ENCODE results near the gene MXD1. TPM values are rescaled to one million over a fixed set of nuclear protein-coding genes. Genes with fewer than 3 reads are reported as not detected.

Gene MXD1
- total RNA-seq, 1 experiment from 2014 or later, result 1.5 TPM

DNA sequence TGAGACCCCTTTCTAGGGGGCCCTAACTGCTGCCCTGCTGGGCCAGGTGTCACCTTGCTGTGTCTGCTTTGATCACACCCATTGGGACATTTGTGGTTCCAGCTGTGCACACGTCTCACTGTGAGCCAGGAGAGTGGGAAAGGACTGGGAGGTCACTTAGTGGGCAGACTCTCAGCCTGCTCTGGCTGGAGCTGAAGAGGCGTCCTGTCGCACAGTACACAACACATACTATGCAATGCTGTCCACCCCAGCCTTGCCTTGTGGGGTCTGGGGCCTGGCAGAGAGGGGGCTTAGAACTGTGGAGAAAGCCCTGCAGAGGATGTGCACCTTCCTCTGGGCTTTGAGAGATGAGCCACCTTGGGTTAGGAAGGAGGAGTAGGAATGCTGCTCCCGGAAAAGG is 71.8 kb downstream of the MXD1 start:
- Mint-ChIP-seq H3K36me3 (no peaks in the 10 kb centered on the region), H3K9me3 (peaks cover 3% of the 10 kb centered on the region; the same call in 1 of the 2 replicates), H3K27me3 (ENCODE audit: low read depth) (no peaks in the 10 kb centered on the region; the same call in 1 of the 2 replicates), H3K4me1 (no peaks in the 10 kb centered on the region), H3K4me3 (no peak overlapping the region), H3K27ac (no peak overlapping the region; the same call in 1 of the 2 replicates)
- ChIA-PET POLR2A (no interaction called here), CTCF (interaction anchor here (1.3 kb wide), 1 partner anchor 84 kb away, joined by 4 read pairs; no protein-coding TSS in a partner anchor)
- TF ChIP-seq ZNF138 (CRISPR knock-in tag; conservative IDR thresholded peaks at IDR 0.05), result no peak
- no peak for TF ChIP-seq GABPB1 (CRISPR knock-in tag; IDR thresholded peaks at IDR 0.05)
- no peak for TF ChIP-seq JUN (CRISPR knock-in tag; IDR thresholded peaks at IDR 0.05)
- TF ChIP-seq, protein P1, sequence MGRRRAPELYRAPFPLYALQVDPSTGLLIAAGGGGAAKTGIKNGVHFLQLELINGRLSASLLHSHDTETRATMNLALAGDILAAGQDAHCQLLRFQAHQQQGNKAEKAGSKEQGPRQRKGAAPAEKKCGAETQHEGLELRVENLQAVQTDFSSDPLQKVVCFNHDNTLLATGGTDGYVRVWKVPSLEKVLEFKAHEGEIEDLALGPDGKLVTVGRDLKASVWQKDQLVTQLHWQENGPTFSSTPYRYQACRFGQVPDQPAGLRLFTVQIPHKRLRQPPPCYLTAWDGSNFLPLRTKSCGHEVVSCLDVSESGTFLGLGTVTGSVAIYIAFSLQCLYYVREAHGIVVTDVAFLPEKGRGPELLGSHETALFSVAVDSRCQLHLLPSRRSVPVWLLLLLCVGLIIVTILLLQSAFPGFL (CRISPR knock-in tag; IDR thresholded peaks at IDR 0.05; ENCODE audit: borderline replicate concordance), result no peak
- no peak for TF ChIP-seq RELA (CRISPR knock-in tag; IDR thresholded peaks at IDR 0.05; ENCODE audit: borderline replicate concordance)
- TF ChIP-seq, protein P2, sequence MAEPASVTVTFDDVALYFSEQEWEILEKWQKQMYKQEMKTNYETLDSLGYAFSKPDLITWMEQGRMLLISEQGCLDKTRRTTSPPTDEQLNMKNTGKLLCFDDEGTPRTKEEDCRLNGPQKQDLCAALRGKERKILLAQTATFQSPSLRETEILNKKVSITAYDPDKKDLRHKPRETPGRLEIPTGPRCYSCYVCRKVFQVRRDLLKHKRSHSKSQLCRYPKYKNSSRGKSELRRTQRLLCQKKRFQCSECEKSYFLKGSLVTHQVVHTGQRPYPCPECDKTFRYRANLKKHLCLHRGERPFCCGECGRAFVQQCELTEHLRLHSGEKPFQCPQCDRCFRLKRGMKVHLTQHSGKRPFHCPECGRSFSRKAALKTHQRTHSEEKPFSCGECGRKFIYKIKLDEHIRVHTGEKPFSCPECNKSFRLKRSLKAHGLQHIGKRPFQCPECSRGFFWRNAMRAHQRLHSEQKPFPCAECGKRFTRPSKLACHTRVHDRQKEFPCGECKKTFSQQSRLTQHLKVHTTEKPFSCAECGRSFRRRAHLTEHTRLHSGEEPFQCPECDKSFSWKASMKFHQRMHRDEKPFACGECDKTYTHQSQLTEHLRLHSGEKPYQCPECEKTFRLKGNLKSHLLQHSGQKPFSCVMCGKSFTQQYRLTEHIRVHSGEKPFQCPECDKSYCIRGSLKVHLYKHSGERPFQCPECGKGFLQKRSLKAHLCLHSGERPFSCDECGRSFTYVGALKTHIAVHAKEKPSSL (CRISPR knock-in tag; conservative IDR thresholded peaks at IDR 0.05), result no peak
- TF ChIP-seq, protein P3, sequence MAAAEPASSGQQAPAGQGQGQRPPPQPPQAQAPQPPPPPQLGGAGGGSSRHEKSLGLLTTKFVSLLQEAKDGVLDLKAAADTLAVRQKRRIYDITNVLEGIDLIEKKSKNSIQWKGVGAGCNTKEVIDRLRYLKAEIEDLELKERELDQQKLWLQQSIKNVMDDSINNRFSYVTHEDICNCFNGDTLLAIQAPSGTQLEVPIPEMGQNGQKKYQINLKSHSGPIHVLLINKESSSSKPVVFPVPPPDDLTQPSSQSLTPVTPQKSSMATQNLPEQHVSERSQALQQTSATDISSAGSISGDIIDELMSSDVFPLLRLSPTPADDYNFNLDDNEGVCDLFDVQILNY (CRISPR knock-in tag; IDR thresholded peaks at IDR 0.05), result no peak
- TF ChIP-seq, protein P4, sequence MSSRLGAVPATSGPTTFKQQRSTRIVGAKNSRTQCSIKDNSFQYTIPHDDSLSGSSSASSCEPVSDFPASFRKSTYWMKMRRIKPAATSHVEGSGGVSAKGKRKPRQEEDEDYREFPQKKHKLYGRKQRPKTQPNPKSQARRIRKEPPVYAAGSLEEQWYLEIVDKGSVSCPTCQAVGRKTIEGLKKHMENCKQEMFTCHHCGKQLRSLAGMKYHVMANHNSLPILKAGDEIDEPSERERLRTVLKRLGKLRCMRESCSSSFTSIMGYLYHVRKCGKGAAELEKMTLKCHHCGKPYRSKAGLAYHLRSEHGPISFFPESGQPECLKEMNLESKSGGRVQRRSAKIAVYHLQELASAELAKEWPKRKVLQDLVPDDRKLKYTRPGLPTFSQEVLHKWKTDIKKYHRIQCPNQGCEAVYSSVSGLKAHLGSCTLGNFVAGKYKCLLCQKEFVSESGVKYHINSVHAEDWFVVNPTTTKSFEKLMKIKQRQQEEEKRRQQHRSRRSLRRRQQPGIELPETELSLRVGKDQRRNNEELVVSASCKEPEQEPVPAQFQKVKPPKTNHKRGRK (CRISPR knock-in tag; IDR thresholded peaks at IDR 0.05; ENCODE audit: borderline replicate concordance), result no peak
- TF ChIP-seq SOX15 (CRISPR knock-in tag; IDR thresholded peaks at IDR 0.05), result no peak
- TF ChIP-seq, protein P5, sequence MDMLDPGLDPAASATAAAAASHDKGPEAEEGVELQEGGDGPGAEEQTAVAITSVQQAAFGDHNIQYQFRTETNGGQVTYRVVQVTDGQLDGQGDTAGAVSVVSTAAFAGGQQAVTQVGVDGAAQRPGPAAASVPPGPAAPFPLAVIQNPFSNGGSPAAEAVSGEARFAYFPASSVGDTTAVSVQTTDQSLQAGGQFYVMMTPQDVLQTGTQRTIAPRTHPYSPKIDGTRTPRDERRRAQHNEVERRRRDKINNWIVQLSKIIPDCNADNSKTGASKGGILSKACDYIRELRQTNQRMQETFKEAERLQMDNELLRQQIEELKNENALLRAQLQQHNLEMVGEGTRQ (CRISPR knock-in tag; IDR thresholded peaks at IDR 0.05), result no peak
- TF ChIP-seq ZNF232 (CRISPR knock-in tag; IDR thresholded peaks at IDR 0.05), result no peak
- no peak for TF ChIP-seq NR3C1 (CRISPR knock-in tag; conservative IDR thresholded peaks at IDR 0.05; ENCODE audit: low read depth)
- TF ChIP-seq CBFB (CRISPR knock-in tag; IDR thresholded peaks at IDR 0.05; ENCODE audit: low read depth), result no peak
- no peak for TF ChIP-seq ZNF423 (CRISPR knock-in tag; IDR thresholded peaks at IDR 0.05)
- TF ChIP-seq, protein P6, sequence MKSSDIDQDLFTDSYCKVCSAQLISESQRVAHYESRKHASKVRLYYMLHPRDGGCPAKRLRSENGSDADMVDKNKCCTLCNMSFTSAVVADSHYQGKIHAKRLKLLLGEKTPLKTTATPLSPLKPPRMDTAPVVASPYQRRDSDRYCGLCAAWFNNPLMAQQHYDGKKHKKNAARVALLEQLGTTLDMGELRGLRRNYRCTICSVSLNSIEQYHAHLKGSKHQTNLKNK (CRISPR knock-in tag; IDR thresholded peaks at IDR 0.05), result no peak
- TF ChIP-seq, protein P7, sequence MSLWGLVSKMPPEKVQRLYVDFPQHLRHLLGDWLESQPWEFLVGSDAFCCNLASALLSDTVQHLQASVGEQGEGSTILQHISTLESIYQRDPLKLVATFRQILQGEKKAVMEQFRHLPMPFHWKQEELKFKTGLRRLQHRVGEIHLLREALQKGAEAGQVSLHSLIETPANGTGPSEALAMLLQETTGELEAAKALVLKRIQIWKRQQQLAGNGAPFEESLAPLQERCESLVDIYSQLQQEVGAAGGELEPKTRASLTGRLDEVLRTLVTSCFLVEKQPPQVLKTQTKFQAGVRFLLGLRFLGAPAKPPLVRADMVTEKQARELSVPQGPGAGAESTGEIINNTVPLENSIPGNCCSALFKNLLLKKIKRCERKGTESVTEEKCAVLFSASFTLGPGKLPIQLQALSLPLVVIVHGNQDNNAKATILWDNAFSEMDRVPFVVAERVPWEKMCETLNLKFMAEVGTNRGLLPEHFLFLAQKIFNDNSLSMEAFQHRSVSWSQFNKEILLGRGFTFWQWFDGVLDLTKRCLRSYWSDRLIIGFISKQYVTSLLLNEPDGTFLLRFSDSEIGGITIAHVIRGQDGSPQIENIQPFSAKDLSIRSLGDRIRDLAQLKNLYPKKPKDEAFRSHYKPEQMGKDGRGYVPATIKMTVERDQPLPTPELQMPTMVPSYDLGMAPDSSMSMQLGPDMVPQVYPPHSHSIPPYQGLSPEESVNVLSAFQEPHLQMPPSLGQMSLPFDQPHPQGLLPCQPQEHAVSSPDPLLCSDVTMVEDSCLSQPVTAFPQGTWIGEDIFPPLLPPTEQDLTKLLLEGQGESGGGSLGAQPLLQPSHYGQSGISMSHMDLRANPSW (CRISPR knock-in tag; conservative IDR thresholded peaks at IDR 0.05; ENCODE audit: low read depth), result no peak
- TF ChIP-seq, protein P8, sequence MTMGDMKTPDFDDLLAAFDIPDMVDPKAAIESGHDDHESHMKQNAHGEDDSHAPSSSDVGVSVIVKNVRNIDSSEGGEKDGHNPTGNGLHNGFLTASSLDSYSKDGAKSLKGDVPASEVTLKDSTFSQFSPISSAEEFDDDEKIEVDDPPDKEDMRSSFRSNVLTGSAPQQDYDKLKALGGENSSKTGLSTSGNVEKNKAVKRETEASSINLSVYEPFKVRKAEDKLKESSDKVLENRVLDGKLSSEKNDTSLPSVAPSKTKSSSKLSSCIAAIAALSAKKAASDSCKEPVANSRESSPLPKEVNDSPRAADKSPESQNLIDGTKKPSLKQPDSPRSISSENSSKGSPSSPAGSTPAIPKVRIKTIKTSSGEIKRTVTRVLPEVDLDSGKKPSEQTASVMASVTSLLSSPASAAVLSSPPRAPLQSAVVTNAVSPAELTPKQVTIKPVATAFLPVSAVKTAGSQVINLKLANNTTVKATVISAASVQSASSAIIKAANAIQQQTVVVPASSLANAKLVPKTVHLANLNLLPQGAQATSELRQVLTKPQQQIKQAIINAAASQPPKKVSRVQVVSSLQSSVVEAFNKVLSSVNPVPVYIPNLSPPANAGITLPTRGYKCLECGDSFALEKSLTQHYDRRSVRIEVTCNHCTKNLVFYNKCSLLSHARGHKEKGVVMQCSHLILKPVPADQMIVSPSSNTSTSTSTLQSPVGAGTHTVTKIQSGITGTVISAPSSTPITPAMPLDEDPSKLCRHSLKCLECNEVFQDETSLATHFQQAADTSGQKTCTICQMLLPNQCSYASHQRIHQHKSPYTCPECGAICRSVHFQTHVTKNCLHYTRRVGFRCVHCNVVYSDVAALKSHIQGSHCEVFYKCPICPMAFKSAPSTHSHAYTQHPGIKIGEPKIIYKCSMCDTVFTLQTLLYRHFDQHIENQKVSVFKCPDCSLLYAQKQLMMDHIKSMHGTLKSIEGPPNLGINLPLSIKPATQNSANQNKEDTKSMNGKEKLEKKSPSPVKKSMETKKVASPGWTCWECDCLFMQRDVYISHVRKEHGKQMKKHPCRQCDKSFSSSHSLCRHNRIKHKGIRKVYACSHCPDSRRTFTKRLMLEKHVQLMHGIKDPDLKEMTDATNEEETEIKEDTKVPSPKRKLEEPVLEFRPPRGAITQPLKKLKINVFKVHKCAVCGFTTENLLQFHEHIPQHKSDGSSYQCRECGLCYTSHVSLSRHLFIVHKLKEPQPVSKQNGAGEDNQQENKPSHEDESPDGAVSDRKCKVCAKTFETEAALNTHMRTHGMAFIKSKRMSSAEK (CRISPR knock-in tag; IDR thresholded peaks at IDR 0.05; ENCODE audit: borderline replicate concordance), result no peak
- TF ChIP-seq, protein P9, sequence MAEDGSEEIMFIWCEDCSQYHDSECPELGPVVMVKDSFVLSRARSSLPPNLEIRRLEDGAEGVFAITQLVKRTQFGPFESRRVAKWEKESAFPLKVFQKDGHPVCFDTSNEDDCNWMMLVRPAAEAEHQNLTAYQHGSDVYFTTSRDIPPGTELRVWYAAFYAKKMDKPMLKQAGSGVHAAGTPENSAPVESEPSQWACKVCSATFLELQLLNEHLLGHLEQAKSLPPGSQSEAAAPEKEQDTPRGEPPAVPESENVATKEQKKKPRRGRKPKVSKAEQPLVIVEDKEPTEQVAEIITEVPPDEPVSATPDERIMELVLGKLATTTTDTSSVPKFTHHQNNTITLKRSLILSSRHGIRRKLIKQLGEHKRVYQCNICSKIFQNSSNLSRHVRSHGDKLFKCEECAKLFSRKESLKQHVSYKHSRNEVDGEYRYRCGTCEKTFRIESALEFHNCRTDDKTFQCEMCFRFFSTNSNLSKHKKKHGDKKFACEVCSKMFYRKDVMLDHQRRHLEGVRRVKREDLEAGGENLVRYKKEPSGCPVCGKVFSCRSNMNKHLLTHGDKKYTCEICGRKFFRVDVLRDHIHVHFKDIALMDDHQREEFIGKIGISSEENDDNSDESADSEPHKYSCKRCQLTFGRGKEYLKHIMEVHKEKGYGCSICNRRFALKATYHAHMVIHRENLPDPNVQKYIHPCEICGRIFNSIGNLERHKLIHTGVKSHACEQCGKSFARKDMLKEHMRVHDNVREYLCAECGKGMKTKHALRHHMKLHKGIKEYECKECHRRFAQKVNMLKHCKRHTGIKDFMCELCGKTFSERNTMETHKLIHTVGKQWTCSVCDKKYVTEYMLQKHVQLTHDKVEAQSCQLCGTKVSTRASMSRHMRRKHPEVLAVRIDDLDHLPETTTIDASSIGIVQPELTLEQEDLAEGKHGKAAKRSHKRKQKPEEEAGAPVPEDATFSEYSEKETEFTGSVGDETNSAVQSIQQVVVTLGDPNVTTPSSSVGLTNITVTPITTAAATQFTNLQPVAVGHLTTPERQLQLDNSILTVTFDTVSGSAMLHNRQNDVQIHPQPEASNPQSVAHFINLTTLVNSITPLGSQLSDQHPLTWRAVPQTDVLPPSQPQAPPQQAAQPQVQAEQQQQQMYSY (CRISPR knock-in tag; IDR thresholded peaks at IDR 0.05), result no peak
- TF ChIP-seq TCF7 (CRISPR knock-in tag; IDR thresholded peaks at IDR 0.05; ENCODE audit: low read depth), result no peak
- DNase-seq (ENCODE audit: low spot score) (no peak), ATAC-seq (no peak)

Measured in WTC11 (cell line).